Activated CD4-positive, alpha-beta T cell treated with anti-CD3 and anti-CD28 coated beads, Interleukin-2, amount 10 ng/mL, durations not matched to agents 7 days and 5 days (primary cell): ENCODE results near the gene KDM3B. TPM values are rescaled to one million over a fixed set of nuclear protein-coding genes. Genes with fewer than 3 reads are reported as not detected.
A peak's percentile ranks its signal among the peaks of the same experiment; 100 is the strongest.

Experiments
- CTCF ChIA-PET: fragments of 350-600 bp; sonication (Branson Sonifier 250); formaldehyde crosslinking; loops from one replicate; lab custom pipeline; 2021; ENCODE audit warnings: antibody characterized with exemption; lab: Charles Lee
- POLR2A ChIA-PET: fragments of 350-600 bp; sonication (Branson Sonifier 250); formaldehyde crosslinking; loops from one replicate; lab custom pipeline; 2021; ENCODE audit warnings: antibody characterized with exemption; lab: Charles Lee
- DNase-seq: peaks from one replicate; pipeline ENCODE4 v3.0.0-alpha.2; 2020
- H3K27ac Mint-ChIP-seq: one replicate; pipeline ENCODE4 v1.8.0; 2021; ENCODE audit warnings: mild to moderate bottlenecking, moderate library complexity, mixed read lengths
- H3K27me3 Mint-ChIP-seq: one replicate; pipeline ENCODE4 v1.8.0; 2021; ENCODE audit warnings: mixed read lengths
- H3K36me3 Mint-ChIP-seq: one replicate; pipeline ENCODE4 v1.8.0; 2021; ENCODE audit warnings: low read depth, mixed read lengths
- H3K4me1 Mint-ChIP-seq: one replicate; pipeline ENCODE4 v1.8.0; 2021; ENCODE audit warnings: mixed read lengths
- H3K4me3 Mint-ChIP-seq: one replicate; pipeline ENCODE4 v1.8.0; 2021; ENCODE audit warnings: mild to moderate bottlenecking, moderate library complexity, mixed read lengths
- H3K9me3 Mint-ChIP-seq: one replicate; pipeline ENCODE4 v1.8.0; 2021; ENCODE audit warnings: mixed read lengths
- total RNA-seq, 2 experiments: library from RNA; stranded (reverse); gene quantifications; one replicate each; pipeline ENCODE4 v1.2.3, GENCODE V29; 2021

KDM3B gene
- total RNA-seq, 2 experiments from 2014 or later = 60.4 to 65.7 TPM

DNA sequence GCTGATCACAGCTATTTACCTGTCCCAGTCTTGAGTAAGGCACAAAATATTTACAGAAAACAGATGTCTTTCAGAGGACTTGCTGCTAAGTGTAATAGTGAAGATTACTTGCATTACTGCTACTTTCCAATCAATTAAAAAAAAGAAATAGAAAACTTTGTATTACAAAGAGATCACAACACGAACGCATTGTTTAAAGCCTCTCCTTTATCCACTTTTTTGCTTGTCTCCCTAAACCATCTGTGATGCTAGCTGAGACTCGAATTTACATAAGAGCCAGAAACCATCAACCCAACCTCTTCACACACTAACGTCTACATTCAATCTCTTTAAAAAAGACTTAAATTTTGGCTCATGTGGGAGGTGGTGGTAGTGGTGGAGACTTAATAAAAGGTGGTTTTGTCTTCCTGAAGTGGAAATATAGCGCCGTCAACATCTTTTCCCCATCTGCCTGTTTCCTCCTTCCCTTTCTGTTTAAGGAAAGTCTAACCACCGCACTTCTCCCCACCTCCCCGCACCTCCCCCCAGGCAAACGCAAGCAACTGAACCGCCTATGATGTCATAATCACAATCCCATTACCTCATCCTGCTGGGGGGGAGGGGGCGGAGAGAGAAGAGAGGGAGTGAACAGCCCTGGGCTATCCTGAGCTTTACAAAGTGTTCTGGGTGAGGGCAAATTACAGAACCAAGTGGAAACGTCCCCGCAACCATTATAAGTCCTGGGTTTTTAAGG is 15.4 kb upstream of the KDM3B start:
- Mint-ChIP-seq H3K36me3 (peaks cover 14% of the 10 kb centered on the region), H3K4me3 (peak overlapping the region; percentile 83), H3K27me3 (no peaks in the 10 kb centered on the region), H3K4me1 (peaks cover 49% of the 10 kb centered on the region), H3K9me3 (no peaks in the 10 kb centered on the region), H3K27ac (peak overlapping the region; percentile 97)
- POLR2A ChIA-PET = interaction anchor here (0.6 to 1.7 kb wide), 2 partner anchors 10 to 17 kb away, joined by 4 to 10 read pairs; no protein-coding TSS in a partner anchor
- CTCF ChIA-PET = interaction anchor here (0.7 to 17.5 kb wide), 2 partner anchors 9 to 14 kb away, joined by 3 to 444 read pairs; partner anchors contain the start of gene KDM3B
- peak; percentile 81 for DNase-seq

DNA sequence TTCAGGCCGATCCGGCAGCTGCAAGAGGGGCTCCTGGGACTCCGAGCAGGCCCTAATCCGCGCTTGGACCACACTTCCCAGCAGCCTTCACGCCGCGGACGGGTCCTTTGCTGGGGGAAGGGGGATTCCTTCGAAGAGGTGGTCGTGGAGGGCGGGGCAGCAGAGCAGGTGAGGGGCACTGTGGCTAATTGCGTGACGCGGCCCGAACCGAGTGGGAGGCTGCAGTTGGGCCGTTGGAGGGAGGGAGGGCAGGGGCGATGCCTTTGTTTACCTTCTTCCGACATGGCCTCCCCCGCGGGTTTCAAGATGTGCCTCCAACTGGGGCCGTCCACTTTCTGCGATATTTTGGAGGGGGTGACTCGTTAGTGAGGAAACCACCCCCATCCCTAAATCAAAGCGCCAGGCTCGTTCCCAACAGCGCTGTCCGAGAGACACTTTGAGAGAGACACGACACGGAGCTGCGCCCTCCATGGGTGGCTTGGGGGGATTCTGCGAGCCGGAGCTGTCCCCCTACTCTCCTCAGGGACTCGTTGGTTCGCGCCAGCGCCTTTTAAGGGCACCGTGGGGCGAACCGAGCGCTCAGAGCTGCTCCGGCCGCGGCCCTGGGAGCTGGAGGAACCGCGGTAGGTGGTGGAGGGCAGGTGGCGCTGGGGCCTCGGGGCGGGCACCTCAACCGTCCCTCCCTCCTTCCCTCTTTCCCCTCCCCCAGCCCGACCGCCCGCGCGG is 14.6 kb upstream of the KDM3B start, which contains the start of gene FAM53C:
FAM53C (plus strand) TSS at position 582 of the 726 bp plus-strand sequence. CDS start 3,070 bp downstream, outside the sequence.
- DNase-seq = peak; percentile 92
- CTCF ChIA-PET = interaction anchor here (17.5 kb wide), 1 partner anchor 13 kb away, joined by 444 read pairs; the partner anchor contains the start of gene KDM3B

DNA sequence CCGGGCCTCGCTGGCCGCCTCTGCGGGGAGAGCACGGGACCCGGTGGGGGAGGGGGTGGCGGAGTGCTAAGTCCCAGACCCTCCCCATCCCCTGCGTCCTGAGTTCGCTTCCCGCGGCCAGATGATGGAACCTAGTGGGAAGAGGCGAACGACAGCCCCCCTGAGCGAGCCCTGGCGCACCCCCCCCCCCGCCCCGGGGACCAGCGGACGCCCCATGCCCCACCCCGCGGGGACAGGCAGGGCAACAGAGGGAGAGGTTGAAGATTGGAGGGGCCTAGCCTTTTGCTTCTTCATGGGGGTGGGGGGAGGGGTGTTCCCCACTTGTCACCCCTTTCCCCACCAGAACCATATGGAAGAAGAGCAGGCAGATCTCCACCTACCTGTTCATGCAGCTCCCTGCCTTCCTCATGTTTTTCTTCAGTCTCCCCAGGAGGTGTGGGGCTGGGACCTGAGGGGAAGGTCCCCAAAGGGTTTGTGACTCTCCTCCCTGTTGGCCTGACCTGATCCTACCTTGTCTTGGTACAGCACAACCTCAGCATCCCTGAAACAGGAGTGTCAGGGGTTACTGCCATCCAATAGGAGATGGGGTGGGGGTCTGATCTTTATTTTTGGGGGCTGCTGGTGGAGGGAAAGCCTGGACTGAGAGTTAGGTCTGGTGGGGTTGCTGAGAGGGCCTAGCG is 13.9 kb upstream of the KDM3B start:
- ChIA-PET POLR2A (interaction anchor here (0.7 to 1.7 kb wide), 2 partner anchors 15 to 1067 kb away, joined by 4 to 10 read pairs; no protein-coding TSS in a partner anchor), CTCF (interaction anchor here (17.5 kb wide), 1 partner anchor 13 kb away, joined by 444 read pairs; the partner anchor contains the start of gene KDM3B)
- Mint-ChIP-seq H3K27me3 (no peaks in the 10 kb centered on the region), H3K4me1 (peaks cover 43% of the 10 kb centered on the region), H3K4me3 (peak overlapping the region; percentile 83), H3K36me3 (peaks cover 16% of the 10 kb centered on the region), H3K9me3 (no peaks in the 10 kb centered on the region), H3K27ac (peak overlapping the region; percentile 92)
- DNase-seq = peak; percentile 17

More for the DNA sequence above, 14.6 kb upstream of the KDM3B start, which contains the start of gene FAM53C:
- Mint-ChIP-seq H3K4me3 (peak within 1 kb of the TSS; percentile 83), H3K27ac (peak within 1 kb of the TSS; percentile 97), H3K36me3 (peaks cover 14% of the 10 kb centered on the region), H3K4me1 (peaks cover 44% of the 10 kb centered on the region), H3K27me3 (no peaks in the 10 kb centered on the region), H3K9me3 (no peaks in the 10 kb centered on the region)
- POLR2A ChIA-PET = interaction anchor here (0.6 to 1.7 kb wide), 3 partner anchors 9 to 1066 kb away, joined by 4 to 10 read pairs (median 4); no protein-coding TSS in a partner anchor

DNA sequence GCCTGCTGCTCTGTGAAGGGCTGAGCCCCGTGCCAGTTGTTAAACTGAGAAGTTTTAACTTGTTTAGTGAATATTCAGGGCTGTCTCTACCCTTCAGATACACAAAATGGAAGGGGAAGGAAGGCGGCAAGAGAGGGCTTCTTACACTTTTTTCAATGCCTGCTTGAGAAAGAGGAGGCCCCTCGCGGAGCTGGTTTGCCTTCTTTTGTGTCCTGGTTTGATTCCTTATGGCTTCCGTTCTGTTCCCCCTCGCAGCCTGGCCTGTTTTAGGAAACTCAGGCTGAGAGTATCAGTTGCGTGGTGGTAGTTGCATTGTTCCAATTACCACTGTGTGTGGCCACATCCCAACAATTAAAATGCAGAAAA is 13.4 kb upstream of the KDM3B start:
- Mint-ChIP-seq H3K4me3 (peak overlapping the region; percentile 83), H3K9me3 (no peaks in the 10 kb centered on the region), H3K36me3 (peaks cover 21% of the 10 kb centered on the region), H3K27ac (peak overlapping the region; percentile 92), H3K4me1 (peaks cover 43% of the 10 kb centered on the region), H3K27me3 (no peaks in the 10 kb centered on the region)
- peak; percentile 14 for DNase-seq
- ChIA-PET CTCF (interaction anchor here (0.8 to 17.5 kb wide), 2 partner anchors 12 to 149 kb away, joined by 3 to 444 read pairs; partner anchors contain the start of gene KDM3B), POLR2A (interaction anchor here (0.8 to 1.0 kb wide), 3 partner anchors 9 to 14 kb away, joined by 3 to 6 read pairs (median 3); partner anchors contain the start of gene KDM3B)

DNA sequence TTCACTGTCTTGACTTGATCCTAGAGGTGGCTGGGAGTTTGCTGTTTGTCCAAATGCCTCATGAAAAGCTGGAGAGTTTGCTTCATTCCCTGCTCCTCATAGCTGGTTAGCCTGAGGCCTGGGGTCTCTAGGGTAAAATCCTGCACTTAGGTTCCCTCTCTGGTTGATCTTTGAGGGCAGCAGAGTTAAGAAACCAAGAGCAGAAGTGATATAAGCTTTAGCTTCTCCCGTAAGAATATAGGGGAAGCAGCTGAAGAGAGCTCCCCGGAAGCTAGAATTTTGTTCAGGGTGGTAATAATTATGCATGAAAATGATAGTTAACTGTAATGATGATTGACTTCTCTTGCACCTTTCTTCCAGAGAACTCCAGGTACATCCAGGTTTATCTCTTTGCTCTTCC is 13.0 kb upstream of the KDM3B start:
- POLR2A ChIA-PET = interaction anchor here (0.8 to 1.0 kb wide), 3 partner anchors 9 to 13 kb away, joined by 3 to 6 read pairs (median 3); partner anchors contain the start of gene KDM3B
- peaks cover 43% of the 10 kb centered on the region for H3K4me1 Mint-ChIP-seq
- CTCF ChIA-PET = interaction anchor here (0.6 to 17.5 kb wide), 3 partner anchors 12 to 328 kb away, joined by 3 to 444 read pairs (median 5); partner anchors contain the start of gene KDM3B

DNA sequence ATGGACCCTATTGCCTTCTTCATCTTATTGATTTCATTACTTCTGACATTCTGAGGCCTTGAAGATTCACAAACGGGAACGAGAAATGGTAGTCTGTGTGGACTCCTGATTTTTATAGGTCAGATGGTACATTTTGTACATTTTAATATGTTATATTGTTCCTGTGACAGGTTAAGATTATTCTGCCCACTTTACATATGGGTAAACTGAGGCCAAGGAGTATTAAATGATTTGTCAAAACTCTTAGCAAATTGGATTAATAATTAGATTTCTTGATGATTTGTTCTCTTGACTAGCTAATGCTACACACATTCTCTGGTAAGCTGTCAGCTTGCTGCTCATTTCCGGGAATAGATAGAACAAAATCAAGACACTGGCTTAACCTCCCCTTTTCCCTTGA is 12.5 kb upstream of the KDM3B start:
- CTCF ChIA-PET = interaction anchor here (0.6 to 17.5 kb wide), 4 partner anchors 11 to 328 kb away, joined by 3 to 444 read pairs (median 4); partner anchors contain the start of gene KDM3B

More for the DNA sequence above, 13.0 kb upstream of the KDM3B start:
- DNase-seq = no peak
- Mint-ChIP-seq H3K4me3 (peak overlapping the region; percentile 83), H3K36me3 (peaks cover 24% of the 10 kb centered on the region), H3K27me3 (no peaks in the 10 kb centered on the region), H3K9me3 (no peaks in the 10 kb centered on the region), H3K27ac (peak overlapping the region; percentile 92)

DNA sequence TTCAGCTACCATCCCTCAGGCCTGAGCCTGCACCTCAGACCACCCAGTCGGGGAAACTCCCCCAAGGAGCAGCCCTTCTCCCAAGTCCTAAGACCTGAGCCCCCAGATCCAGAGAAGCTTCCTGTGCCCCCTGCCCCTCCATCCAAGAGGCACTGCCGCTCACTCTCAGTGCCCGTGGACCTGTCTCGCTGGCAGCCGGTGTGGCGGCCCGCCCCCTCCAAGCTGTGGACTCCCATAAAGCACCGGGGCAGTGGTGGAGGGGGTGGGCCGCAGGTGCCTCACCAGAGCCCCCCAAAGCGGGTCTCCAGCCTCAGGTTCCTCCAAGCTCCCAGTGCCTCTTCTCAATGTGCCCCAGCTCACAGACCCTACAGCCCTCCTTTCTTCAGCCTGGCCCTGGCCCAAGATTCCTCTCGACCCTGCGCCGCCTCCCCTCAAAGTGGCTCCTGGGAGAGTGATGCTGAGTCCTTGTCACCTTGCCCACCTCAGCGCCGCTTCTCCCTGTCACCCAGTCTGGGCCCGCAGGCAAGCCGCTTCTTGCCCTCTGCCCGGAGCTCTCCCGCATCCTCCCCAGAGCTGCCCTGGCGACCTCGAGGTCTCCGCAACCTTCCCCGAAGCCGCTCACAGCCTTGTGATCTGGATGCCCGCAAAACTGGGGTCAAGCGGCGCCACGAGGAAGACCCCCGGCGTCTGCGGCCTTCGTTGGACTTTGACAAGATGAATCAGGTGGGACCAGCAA is 7.4 kb upstream of the KDM3B start:
- no peaks in the 10 kb centered on the region for H3K27me3 Mint-ChIP-seq
- no peak overlapping the region for H3K27ac Mint-ChIP-seq
- H3K9me3 Mint-ChIP-seq = no peaks in the 10 kb centered on the region
- peaks cover 18% of the 10 kb centered on the region for H3K4me1 Mint-ChIP-seq
- no peak for DNase-seq
- ChIA-PET POLR2A (no interaction called here), CTCF (interaction anchor here (0.6 to 1.2 kb wide), 2 partner anchors 8 to 60 kb away, joined by 3 to 7 read pairs; no protein-coding TSS in a partner anchor)
- H3K36me3 Mint-ChIP-seq = peaks cover 61% of the 10 kb centered on the region
- H3K4me3 Mint-ChIP-seq = no peak overlapping the region

More for the DNA sequence above, 12.5 kb upstream of the KDM3B start:
- no peak for DNase-seq
- peak overlapping the region; percentile 83 for H3K4me3 Mint-ChIP-seq
- no peaks in the 10 kb centered on the region for H3K27me3 Mint-ChIP-seq
- no peaks in the 10 kb centered on the region for H3K9me3 Mint-ChIP-seq
- H3K36me3 Mint-ChIP-seq = peaks cover 28% of the 10 kb centered on the region
- no peak overlapping the region for H3K27ac Mint-ChIP-seq
- POLR2A ChIA-PET = interaction anchor here (0.8 to 1.0 kb wide), 3 partner anchors 8 to 13 kb away, joined by 3 to 6 read pairs (median 3); partner anchors contain the start of gene KDM3B
- H3K4me1 Mint-ChIP-seq = peaks cover 43% of the 10 kb centered on the region

DNA sequence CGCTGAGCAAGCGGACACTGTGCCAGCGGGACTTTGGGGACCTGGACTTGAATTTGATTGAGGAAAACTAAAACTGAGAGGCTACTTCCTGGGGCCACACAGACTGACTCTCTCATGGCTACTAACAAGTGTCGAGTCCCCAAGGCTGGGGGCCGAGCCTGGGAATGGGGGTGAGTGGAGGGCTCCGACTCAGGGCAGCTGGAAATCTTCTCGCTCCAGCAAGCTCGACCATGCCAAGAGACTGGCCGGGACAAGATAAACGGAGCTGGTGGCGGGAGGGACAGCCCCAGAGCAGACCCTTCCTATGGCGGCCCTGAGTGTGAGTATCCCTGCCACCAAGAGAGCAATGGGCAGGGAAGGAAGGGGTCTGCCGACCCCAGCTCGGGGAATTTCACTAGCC is 5.6 kb upstream of the KDM3B start:
- POLR2A ChIA-PET = interaction anchor here (0.7 kb wide), 1 partner anchor 10 kb away, joined by 4 read pairs; no protein-coding TSS in a partner anchor
- peaks cover 60% of the 10 kb centered on the region for H3K36me3 Mint-ChIP-seq
- no peak overlapping the region for H3K27ac Mint-ChIP-seq
- H3K27me3 Mint-ChIP-seq = no peaks in the 10 kb centered on the region
- no peak for DNase-seq
- H3K9me3 Mint-ChIP-seq = peaks cover 2% of the 10 kb centered on the region
- H3K4me1 Mint-ChIP-seq = peaks cover 10% of the 10 kb centered on the region
- CTCF ChIA-PET = interaction anchor here (9.3 kb wide), 1 partner anchor 11 kb away, joined by 444 read pairs; the partner anchor contains the start of genes CDC25C and FAM53C
- H3K4me3 Mint-ChIP-seq = no peak overlapping the region

DNA sequence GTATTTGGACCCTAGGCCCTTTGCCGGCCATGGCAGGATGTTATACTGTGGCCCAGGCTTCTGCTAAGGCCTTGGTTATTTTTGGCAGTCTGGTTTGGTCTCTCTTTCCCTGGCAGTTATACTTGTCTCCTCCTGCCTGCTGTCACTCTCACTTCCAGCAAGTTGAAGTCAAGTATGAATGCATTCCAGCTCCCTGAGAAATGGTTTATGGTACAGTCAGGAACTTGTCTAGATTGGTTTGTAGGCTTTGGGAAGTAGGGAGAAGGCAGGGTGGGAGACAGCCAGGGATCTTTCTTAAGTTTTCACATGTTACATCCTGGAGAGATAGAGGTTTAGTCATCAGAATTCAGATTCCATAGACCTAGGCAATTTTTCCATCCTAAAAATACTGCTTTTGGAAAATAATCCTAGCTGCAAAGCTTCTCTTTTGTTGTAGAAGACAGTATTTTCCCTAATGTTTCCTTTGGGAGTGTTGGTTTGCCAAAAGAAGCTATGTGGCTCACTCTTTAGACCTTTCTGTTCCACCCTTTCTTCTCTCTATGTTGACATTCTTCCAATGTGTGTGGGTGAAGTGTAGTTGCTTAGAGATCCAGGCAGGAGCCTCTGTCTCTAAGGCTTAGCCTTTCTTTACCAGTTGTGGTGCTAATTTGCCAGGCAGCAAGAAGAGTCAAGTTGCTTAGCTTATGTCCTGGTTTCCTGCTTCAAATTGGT is 2.5 kb upstream of the KDM3B start:
- no peak for DNase-seq
- Mint-ChIP-seq H3K4me3 (no peak overlapping the region), H3K4me1 (peaks cover 30% of the 10 kb centered on the region), H3K9me3 (peaks cover 6% of the 10 kb centered on the region), H3K36me3 (peaks cover 60% of the 10 kb centered on the region), H3K27me3 (no peaks in the 10 kb centered on the region), H3K27ac (no peak overlapping the region)
- POLR2A ChIA-PET = interaction anchor here (0.8 kb wide), 1 partner anchor 11 kb away, joined by 3 read pairs; no protein-coding TSS in a partner anchor
- CTCF ChIA-PET = interaction anchor here (0.6 to 9.3 kb wide), 4 partner anchors 14 to 76 kb away, joined by 3 to 444 read pairs (median 40); partner anchors contain the start of genes CDC25C and FAM53C

DNA sequence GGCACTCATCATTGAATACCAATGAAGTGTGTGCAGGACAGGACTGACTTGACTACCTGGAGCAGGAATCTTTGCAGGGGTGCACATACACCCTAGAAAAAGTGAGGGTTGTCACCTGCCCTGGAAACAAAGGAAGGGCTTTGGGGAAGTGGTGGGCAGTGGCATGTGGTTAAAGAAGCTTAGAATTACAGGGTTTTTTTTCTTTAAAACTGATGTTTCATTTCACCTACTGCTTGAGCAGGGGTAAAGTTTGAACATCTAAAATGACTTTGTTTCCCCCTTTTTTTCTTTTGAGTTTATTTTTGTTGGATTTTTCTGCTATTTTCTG is 2.0 kb upstream of the KDM3B start:
- H3K4me3 Mint-ChIP-seq = no peak overlapping the region
- peaks cover 57% of the 10 kb centered on the region for H3K36me3 Mint-ChIP-seq

More for the DNA sequence above, 2.0 kb upstream of the KDM3B start:
- H3K27me3 Mint-ChIP-seq = no peaks in the 10 kb centered on the region
- ChIA-PET POLR2A (interaction anchor here (0.8 kb wide), 1 partner anchor 11 kb away, joined by 3 read pairs; no protein-coding TSS in a partner anchor), CTCF (interaction anchor here (2.0 to 9.3 kb wide), 3 partner anchors 15 to 62 kb away, joined by 16 to 444 read pairs (median 73); partner anchors contain the start of genes CDC25C and FAM53C)
- no peak for DNase-seq
- peaks cover 6% of the 10 kb centered on the region for H3K9me3 Mint-ChIP-seq
- no peak overlapping the region for H3K27ac Mint-ChIP-seq
- H3K4me1 Mint-ChIP-seq = peaks cover 36% of the 10 kb centered on the region
